WTC11 (cell line): Measurements from ENCODE around the gene USB1. TPM values are rescaled to one million over a fixed set of nuclear protein-coding genes. Genes with fewer than 3 reads are reported as not detected.

ENCODE experiments used
- ATAC-seq: fragments of 200-7000 bp; cut with Tn5 transposase; 2 replicates; pipeline ENCODE4 v1.10.0; 2021; ENCODE audit warnings: mild to moderate bottlenecking, moderate library complexity
- CTCF ChIA-PET: fragments of 300-600 bp; sonication (Branson Sonifier 250); formaldehyde crosslinking; loops from one replicate; lab custom pipeline; 2021; ENCODE audit warnings: antibody characterized with exemption; lab: Charles Lee
- POLR2A ChIA-PET: fragments of 350-600 bp; sonication (Branson Sonifier 250); formaldehyde crosslinking; loops from one replicate; lab custom pipeline; 2021; ENCODE audit warnings: antibody characterized with exemption; lab: Charles Lee
- DNase-seq: peaks from one replicate; pipeline ENCODE4 v3.0.0; 2021; ENCODE audit warnings: low spot score
- H3K27ac Mint-ChIP-seq: 2 replicates; pipeline ENCODE4 v1.8.0; 2021; ENCODE audit warnings: mixed read lengths
- H3K27me3 Mint-ChIP-seq: 2 replicates; pipeline ENCODE4 v1.8.0; 2021; ENCODE audit warnings: low read depth, mild to moderate bottlenecking, moderate library complexity, mixed read lengths
- H3K36me3 Mint-ChIP-seq: 2 replicates; pipeline ENCODE4 v1.8.0; 2021; ENCODE audit warnings: mixed read lengths
- H3K4me1 Mint-ChIP-seq: 2 replicates; pipeline ENCODE4 v1.8.0; 2022; ENCODE audit warnings: mixed read lengths
- H3K4me3 Mint-ChIP-seq: 2 replicates; pipeline ENCODE4 v1.8.0; 2021; ENCODE audit warnings: mild to moderate bottlenecking, moderate library complexity, mixed read lengths
- H3K9me3 Mint-ChIP-seq: 2 replicates; pipeline ENCODE4 v1.8.0; 2021; ENCODE audit warnings: mixed read lengths
- CREM ChIP-seq: sonication (generic); formaldehyde crosslinking; IDR thresholded peaks from 2 replicates; pipeline ENCODE4 v1.8.1; 2022; ENCODE audit warnings: mild to moderate bottlenecking, missing genetic modification reagents, moderate library complexity
- EMX1 ChIP-seq: fragments of 250-450 bp; sonication (Bioruptor Pico); IDR thresholded peaks from 2 replicates; pipeline ENCODE4 v1.8.0; 2021; ENCODE audit warnings: mild to moderate bottlenecking
- ETV6 ChIP-seq: sonication (generic); formaldehyde crosslinking; IDR thresholded peaks from 2 replicates; pipeline ENCODE4 v1.8.1; 2022; ENCODE audit warnings: mild to moderate bottlenecking, missing genetic modification reagents
- FOXK1 ChIP-seq: sonication (generic); formaldehyde crosslinking; IDR thresholded peaks from 2 replicates; pipeline ENCODE4 v1.8.0; 2022; ENCODE audit warnings: mild to moderate bottlenecking, moderate library complexity, missing genetic modification reagents
- GABPB1 ChIP-seq: sonication (generic); formaldehyde crosslinking; IDR thresholded peaks from 2 replicates; pipeline ENCODE4 v1.8.1; 2023; ENCODE audit warnings: mild to moderate bottlenecking, missing genetic modification reagents
- IRF1 ChIP-seq: sonication (generic); formaldehyde crosslinking; IDR thresholded peaks from 2 replicates; pipeline ENCODE4 v1.8.0; 2023; ENCODE audit warnings: missing genetic modification reagents
- KAT7 ChIP-seq: sonication (generic); formaldehyde crosslinking; IDR thresholded peaks from 2 replicates; pipeline ENCODE4 v1.8.1; 2023; ENCODE audit warnings: missing genetic modification reagents, mild to moderate bottlenecking, borderline replicate concordance
- TP53 ChIP-seq: sonication (generic); formaldehyde crosslinking; IDR thresholded peaks from 2 replicates; pipeline ENCODE4 v1.8.1; 2023; ENCODE audit warnings: mild to moderate bottlenecking, missing genetic modification reagents
- ZBTB21 ChIP-seq: sonication (generic); formaldehyde crosslinking; IDR thresholded peaks from 2 replicates; pipeline ENCODE4 v1.8.1; 2023; ENCODE audit warnings: mild to moderate bottlenecking, missing genetic modification reagents, borderline replicate concordance
- ZNF121 ChIP-seq: sonication (generic); formaldehyde crosslinking; IDR thresholded peaks from 2 replicates; pipeline ENCODE4 v1.8.0; 2023; ENCODE audit warnings: missing genetic modification reagents
- ZNF138 ChIP-seq: sonication (generic); formaldehyde crosslinking; conservative IDR thresholded peaks from 2 replicates; pipeline ENCODE4 v1.8.1; 2022; ENCODE audit warnings: mild to moderate bottlenecking, moderate library complexity, missing genetic modification reagents
- ZNF263 ChIP-seq: sonication (generic); formaldehyde crosslinking; IDR thresholded peaks from 2 replicates; pipeline ENCODE4 v1.8.1; 2022; ENCODE audit warnings: low read depth, mild to moderate bottlenecking, moderate library complexity, missing genetic modification reagents
- ZNF423 ChIP-seq: fragments of 250-450 bp; sonication (Bioruptor Pico); IDR thresholded peaks from 2 replicates; pipeline ENCODE4 v2.1.2; 2022; ENCODE audit warnings: mild to moderate bottlenecking, moderate library complexity
- ZNF671 ChIP-seq: fragments of 250-450 bp; sonication (Bioruptor Pico); IDR thresholded peaks from 2 replicates; pipeline ENCODE4 v1.8.0; 2021; ENCODE audit warnings: mild to moderate bottlenecking
- total RNA-seq: library from RNA; stranded (reverse); gene quantifications from 3 replicates; pipeline ENCODE4 v1.2.3, GENCODE V29; 2021
- TF ChIP-seq, protein P1 (sequence below): fragments of 250-450 bp; sonication (Bioruptor Pico); IDR thresholded peaks from 2 replicates; pipeline ENCODE4 v1.9.0; 2021; ENCODE audit warnings: moderate library complexity, mild to moderate bottlenecking, inconsistent platforms, borderline replicate concordance
- TF ChIP-seq, protein P2 (sequence below): sonication (generic); formaldehyde crosslinking; conservative IDR thresholded peaks from 2 replicates; pipeline ENCODE4 v1.8.1; 2022; ENCODE audit warnings: mild to moderate bottlenecking, missing genetic modification reagents
- TF ChIP-seq, protein P3 (sequence below): fragments of 250-450 bp; sonication (Bioruptor Pico); IDR thresholded peaks from 2 replicates; pipeline ENCODE4 v1.9.0; 2021; ENCODE audit warnings: mild to moderate bottlenecking
- TF ChIP-seq, protein P4 (sequence below): sonication (generic); formaldehyde crosslinking; IDR thresholded peaks from 2 replicates; pipeline ENCODE4 v1.8.0; 2022; ENCODE audit warnings: mild to moderate bottlenecking, missing genetic modification reagents
- TF ChIP-seq, protein P5 (sequence below): sonication (generic); formaldehyde crosslinking; IDR thresholded peaks from 2 replicates; pipeline ENCODE4 v1.8.0; 2023; ENCODE audit warnings: missing genetic modification reagents, mild to moderate bottlenecking, borderline replicate concordance

The USB1 gene
- total RNA-seq, 1 experiment from 2014 or later: 67.1 TPM

- TF ChIP-seq ZNF263 (CRISPR knock-in tag) (no peak), ZNF121 (no peak), IRF1 (no peak), TP53 (CRISPR knock-in tag) (no peak), CREM (CRISPR knock-in tag) (no peak)
- TF ChIP-seq, protein P1, sequence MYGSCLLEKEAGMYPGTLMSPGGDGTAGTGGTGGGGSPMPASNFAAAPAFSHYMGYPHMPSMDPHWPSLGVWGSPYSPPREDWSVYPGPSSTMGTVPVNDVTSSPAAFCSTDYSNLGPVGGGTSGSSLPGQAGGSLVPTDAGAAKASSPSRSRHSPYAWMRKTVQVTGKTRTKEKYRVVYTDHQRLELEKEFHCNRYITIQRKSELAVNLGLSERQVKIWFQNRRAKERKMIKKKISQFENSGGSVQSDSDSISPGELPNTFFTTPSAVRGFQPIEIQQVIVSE: no peak
- TF ChIP-seq, protein P2, sequence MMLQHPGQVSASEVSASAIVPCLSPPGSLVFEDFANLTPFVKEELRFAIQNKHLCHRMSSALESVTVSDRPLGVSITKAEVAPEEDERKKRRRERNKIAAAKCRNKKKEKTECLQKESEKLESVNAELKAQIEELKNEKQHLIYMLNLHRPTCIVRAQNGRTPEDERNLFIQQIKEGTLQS (CRISPR knock-in tag): no peak
- Mint-ChIP-seq H3K27ac (no peak overlapping the region), H3K36me3 (peaks cover 44% of the 10 kb centered on the region), H3K4me3 (no peak overlapping the region), H3K27me3 (no peaks in the 10 kb centered on the region), H3K4me1 (no peaks in the 10 kb centered on the region), H3K9me3 (no peaks in the 10 kb centered on the region)
- ATAC-seq (no peak), DNase-seq (no peak)
- CTCF ChIA-PET: interaction anchor here (1.4 kb wide), 1 partner anchor 9 kb away, joined by 5 read pairs; no protein-coding TSS in a partner anchor
- POLR2A ChIA-PET: no interaction called here
These were observed 40.4 kb downstream of the USB1 start for GRCh38 chr16:58041628-58041955.

DNA sequence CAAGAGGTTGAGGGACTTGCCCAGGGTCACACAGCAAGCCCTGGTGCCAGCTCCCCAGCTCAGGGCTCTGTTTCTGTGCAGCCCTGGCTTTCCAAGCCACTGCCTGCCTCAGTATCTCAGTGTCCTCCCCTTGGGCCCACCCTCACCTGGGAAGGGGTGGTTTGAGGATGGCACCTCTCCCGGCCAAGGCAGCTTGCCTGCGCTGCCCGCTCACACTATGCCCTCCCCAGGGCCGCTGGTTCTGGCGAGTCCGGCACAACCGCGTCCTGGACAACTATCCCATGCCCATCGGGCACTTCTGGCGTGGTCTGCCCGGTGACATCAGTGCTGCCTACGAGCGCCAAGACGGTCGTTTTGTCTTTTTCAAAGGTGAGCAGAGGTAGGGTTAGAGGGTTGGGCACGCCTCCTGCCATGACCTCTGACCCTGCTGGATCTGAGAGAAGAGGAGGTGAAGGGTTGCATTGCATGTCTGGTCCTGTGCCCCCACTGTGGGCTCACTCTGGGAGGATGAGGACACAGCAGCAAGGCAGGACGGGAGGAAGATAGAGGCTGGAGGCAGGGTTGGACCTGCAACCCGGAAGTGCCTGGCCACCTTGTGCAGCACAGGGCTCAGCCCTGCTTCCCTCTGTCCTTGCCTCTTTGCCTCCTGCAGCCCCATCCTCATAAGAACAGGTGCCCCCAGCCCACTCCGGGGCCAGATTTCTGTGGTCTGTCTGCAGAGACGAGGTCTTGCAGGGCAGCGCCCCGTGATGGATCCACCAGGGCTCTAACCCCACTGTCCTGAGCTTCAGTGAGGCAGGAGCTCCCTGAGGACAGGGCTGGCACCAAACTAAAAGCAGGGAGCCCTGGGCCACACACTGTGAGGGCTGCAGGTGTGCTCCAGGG lies 41.0 kb downstream of the USB1 start:
- no peak for ATAC-seq
- Mint-ChIP-seq H3K27ac (no peak overlapping the region), H3K4me3 (no peak overlapping the region), H3K27me3 (no peaks in the 10 kb centered on the region), H3K36me3 (peaks cover 38% of the 10 kb centered on the region), H3K9me3 (no peaks in the 10 kb centered on the region), H3K4me1 (peaks cover 6% of the 10 kb centered on the region; the same call in 1 of the 2 replicates)
- DNase-seq: no peak
- ChIA-PET POLR2A (no interaction called here), CTCF (interaction anchor here (1.4 kb wide), 1 partner anchor 10 kb away, joined by 5 read pairs; no protein-coding TSS in a partner anchor)
- TF ChIP-seq EMX1 (CRISPR knock-in tag) (no peak), ZNF671 (no peak), FOXK1 (no peak), ZBTB21 (CRISPR knock-in tag) (no peak), ETV6 (CRISPR knock-in tag) (no peak), KAT7 (CRISPR knock-in tag) (no peak), GABPB1 (CRISPR knock-in tag) (no peak), ZNF423 (CRISPR knock-in tag) (no peak), ZNF138 (no peak)
- TF ChIP-seq, protein P3, sequence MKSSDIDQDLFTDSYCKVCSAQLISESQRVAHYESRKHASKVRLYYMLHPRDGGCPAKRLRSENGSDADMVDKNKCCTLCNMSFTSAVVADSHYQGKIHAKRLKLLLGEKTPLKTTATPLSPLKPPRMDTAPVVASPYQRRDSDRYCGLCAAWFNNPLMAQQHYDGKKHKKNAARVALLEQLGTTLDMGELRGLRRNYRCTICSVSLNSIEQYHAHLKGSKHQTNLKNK: no peak
- TF ChIP-seq, protein P4, sequence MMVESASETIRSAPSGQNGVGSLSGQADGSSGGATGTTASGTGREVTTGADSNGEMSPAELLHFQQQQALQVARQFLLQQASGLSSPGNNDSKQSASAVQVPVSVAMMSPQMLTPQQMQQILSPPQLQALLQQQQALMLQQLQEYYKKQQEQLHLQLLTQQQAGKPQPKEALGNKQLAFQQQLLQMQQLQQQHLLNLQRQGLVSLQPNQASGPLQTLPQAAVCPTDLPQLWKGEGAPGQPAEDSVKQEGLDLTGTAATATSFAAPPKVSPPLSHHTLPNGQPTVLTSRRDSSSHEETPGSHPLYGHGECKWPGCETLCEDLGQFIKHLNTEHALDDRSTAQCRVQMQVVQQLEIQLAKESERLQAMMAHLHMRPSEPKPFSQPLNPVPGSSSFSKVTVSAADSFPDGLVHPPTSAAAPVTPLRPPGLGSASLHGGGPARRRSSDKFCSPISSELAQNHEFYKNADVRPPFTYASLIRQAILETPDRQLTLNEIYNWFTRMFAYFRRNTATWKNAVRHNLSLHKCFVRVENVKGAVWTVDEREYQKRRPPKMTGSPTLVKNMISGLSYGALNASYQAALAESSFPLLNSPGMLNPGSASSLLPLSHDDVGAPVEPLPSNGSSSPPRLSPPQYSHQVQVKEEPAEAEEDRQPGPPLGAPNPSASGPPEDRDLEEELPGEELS (CRISPR knock-in tag): no peak
- TF ChIP-seq, protein P5, sequence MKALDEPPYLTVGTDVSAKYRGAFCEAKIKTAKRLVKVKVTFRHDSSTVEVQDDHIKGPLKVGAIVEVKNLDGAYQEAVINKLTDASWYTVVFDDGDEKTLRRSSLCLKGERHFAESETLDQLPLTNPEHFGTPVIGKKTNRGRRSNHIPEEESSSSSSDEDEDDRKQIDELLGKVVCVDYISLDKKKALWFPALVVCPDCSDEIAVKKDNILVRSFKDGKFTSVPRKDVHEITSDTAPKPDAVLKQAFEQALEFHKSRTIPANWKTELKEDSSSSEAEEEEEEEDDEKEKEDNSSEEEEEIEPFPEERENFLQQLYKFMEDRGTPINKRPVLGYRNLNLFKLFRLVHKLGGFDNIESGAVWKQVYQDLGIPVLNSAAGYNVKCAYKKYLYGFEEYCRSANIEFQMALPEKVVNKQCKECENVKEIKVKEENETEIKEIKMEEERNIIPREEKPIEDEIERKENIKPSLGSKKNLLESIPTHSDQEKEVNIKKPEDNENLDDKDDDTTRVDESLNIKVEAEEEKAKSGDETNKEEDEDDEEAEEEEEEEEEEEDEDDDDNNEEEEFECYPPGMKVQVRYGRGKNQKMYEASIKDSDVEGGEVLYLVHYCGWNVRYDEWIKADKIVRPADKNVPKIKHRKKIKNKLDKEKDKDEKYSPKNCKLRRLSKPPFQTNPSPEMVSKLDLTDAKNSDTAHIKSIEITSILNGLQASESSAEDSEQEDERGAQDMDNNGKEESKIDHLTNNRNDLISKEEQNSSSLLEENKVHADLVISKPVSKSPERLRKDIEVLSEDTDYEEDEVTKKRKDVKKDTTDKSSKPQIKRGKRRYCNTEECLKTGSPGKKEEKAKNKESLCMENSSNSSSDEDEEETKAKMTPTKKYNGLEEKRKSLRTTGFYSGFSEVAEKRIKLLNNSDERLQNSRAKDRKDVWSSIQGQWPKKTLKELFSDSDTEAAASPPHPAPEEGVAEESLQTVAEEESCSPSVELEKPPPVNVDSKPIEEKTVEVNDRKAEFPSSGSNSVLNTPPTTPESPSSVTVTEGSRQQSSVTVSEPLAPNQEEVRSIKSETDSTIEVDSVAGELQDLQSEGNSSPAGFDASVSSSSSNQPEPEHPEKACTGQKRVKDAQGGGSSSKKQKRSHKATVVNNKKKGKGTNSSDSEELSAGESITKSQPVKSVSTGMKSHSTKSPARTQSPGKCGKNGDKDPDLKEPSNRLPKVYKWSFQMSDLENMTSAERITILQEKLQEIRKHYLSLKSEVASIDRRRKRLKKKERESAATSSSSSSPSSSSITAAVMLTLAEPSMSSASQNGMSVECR (CRISPR knock-in tag): no peak
